ENCODE data around the gene UNC45A. TPM values are rescaled to one million over a fixed set of nuclear protein-coding genes. Genes with fewer than 3 reads are reported as not detected.

Gene UNC45A
- polyA plus RNA-seq, 3 donors, result 29.3 to 42.6 (median 30.4) TPM

DNA sequence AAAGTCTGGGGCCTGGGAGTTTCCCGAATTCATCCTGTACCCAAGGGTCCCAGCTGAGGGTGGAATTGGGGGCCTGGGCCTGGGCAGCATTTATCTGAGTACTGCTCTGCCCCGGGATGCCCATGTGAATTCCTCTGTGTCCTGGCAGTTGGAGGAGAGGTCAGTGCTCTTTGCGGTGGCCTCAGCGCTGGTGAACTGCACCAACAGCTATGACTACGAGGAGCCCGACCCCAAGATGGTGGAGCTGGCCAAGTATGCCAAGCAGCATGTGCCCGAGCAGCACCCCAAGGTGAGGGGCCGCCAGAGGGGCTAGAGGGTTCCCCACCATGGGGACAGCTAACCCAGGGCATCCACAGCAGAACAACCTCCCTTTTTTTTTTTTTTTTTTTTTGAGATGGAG lies 13.4 kb downstream of the UNC45A start:
- Mint-ChIP-seq H3K4me1 (peaks cover 10% of the 10 kb centered on the region), H3K27ac (peak overlapping the region in 2 of 7 donors; percentile 15 to 80), H3K4me3 (no peak overlapping the region), H3K36me3 (peaks cover 77 to 93% of the 10 kb centered on the region in 2 donors), H3K27me3 (ENCODE audit: low read depth in 3 of 3) (no peaks in the 10 kb centered on the region), H3K9me3 (peaks cover 0 to 4% (median 0%) of the 10 kb centered on the region in 7 donors)
- Histone ChIP-seq H3K36me3 (replicated peaks in 1 of 2; ENCODE audit: control insufficient read depth in 1 of 2, insufficient read depth in 2 of 2, low read length in 2 of 2) (peaks cover 73 to 93% of the 10 kb centered on the region in 2 donors), H3K4me3 (replicated peaks in 1 of 3; ENCODE audit: low read depth in 2 of 3, low read length in 3 of 3) (no peak overlapping the region), H3K27ac (ENCODE audit: low read depth in 1 of 2, low read length in 2 of 2) (no peak overlapping the region), H3K79me2 (ENCODE audit: insufficient read depth, low read length) (no peaks in the 10 kb centered on the region), H3K9me3 (replicated peaks in 1 of 2; ENCODE audit: control insufficient read depth in 1 of 2, insufficient read depth in 1 of 2, low read length in 2 of 2) (no peaks in the 10 kb centered on the region), H3K4me2 (replicated peaks; ENCODE audit: extremely low read depth, low read length, poor library complexity, severe bottlenecking) (no peak overlapping the region), H3K9ac (ENCODE audit: insufficient read depth, low read length, poor library complexity, severe bottlenecking) (no peak overlapping the region), H3K4me1 (ENCODE audit: control insufficient read depth in 1 of 2, insufficient read depth in 2 of 2, low read length in 2 of 2) (peaks cover 8 to 13% of the 10 kb centered on the region in 2 donors), H2AFZ (ENCODE audit: insufficient read depth, low read depth, low read length, poor library complexity, severe bottlenecking) (no peak overlapping the region), H3K27me3 (ENCODE audit: control insufficient read depth in 2 of 2, insufficient read depth in 2 of 2, low read length in 2 of 2) (no peaks in the 10 kb centered on the region), H4K20me1 (ENCODE audit: insufficient read depth, low read length) (no peaks in the 10 kb centered on the region)
- no peak for TF ChIP-seq CTCF (IDR thresholded peaks at IDR 0.05)
- DNase-seq, result no peak
- intact Hi-C loops (cut with micrococcal nuclease), result no loop called here
- 93% methylated on average over 7 of the region's 8 CpGs for WGBS (ENCODE audit: insufficient coverage)

DNA sequence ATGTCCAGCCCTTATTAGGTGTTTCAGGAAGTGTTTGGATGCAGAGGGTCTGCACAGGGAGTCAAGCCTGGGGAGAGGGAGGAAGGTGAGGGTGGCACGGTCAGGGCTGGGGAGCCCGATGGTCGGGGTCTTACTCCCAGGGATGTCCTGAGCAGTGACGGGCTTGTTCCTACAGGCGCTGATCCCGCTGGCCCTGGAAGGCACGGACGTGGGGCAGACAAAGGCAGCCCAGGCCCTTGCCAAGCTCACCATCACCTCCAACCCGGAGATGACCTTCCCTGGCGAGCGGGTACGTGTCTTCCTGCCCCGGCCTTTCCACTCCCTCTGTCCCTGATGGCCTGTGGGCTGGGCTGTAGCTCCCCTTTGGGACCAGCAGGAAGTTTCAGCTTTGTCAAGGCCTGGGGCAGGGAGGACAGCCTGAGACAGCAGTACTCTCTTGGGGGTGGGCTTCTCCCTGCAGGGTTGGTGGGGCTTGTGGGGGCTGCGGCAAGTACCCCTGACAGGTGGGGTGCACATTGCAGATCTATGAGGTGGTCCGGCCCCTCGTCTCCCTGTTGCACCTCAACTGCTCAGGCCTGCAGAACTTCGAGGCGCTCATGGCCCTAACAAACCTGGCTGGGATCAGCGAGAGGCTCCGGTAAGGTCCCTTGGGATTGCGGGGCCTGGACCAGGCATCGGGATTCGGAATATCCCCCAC lies 15.0 kb downstream of the UNC45A start:
- Histone ChIP-seq H3K9me3 (replicated peaks in 1 of 2; ENCODE audit: control insufficient read depth in 1 of 2, insufficient read depth in 1 of 2, low read length in 2 of 2) (no peaks in the 10 kb centered on the region), H3K4me2 (replicated peaks; ENCODE audit: extremely low read depth, low read length, poor library complexity, severe bottlenecking) (peak overlapping the region; percentile 30), H3K9ac (ENCODE audit: insufficient read depth, low read length, poor library complexity, severe bottlenecking) (no peak overlapping the region), H3K27me3 (ENCODE audit: control insufficient read depth in 2 of 2, insufficient read depth in 2 of 2, low read length in 2 of 2) (no peaks in the 10 kb centered on the region), H3K4me3 (replicated peaks in 1 of 3; ENCODE audit: low read depth in 2 of 3, low read length in 3 of 3) (no peak overlapping the region), H3K27ac (ENCODE audit: low read depth in 1 of 2, low read length in 2 of 2) (no peak overlapping the region), H4K20me1 (ENCODE audit: insufficient read depth, low read length) (peaks cover under 1% of the 10 kb centered on the region), H2AFZ (ENCODE audit: insufficient read depth, low read depth, low read length, poor library complexity, severe bottlenecking) (no peak overlapping the region), H3K79me2 (ENCODE audit: insufficient read depth, low read length) (peaks cover under 1% of the 10 kb centered on the region), H3K4me1 (ENCODE audit: control insufficient read depth in 1 of 2, insufficient read depth in 2 of 2, low read length in 2 of 2) (peaks cover 11 to 22% of the 10 kb centered on the region in 2 donors), H3K36me3 (replicated peaks in 1 of 2; ENCODE audit: control insufficient read depth in 1 of 2, insufficient read depth in 2 of 2, low read length in 2 of 2) (peaks cover 61 to 81% of the 10 kb centered on the region in 2 donors)
- intact Hi-C loops (cut with micrococcal nuclease), result loop anchor here in 1 of 2 donors (10.0 kb wide), 2 partner anchors 75 to 325 kb away; partner anchors contain the start of gene VPS33B
- H3K4me3 Mint-ChIP-seq, result no peak overlapping the region
- no peak for TF ChIP-seq CTCF (IDR thresholded peaks at IDR 0.05)
- H3K4me1 Mint-ChIP-seq, result peaks cover 10% of the 10 kb centered on the region
- peaks cover 67 to 82% of the 10 kb centered on the region in 2 donors for H3K36me3 Mint-ChIP-seq
- no peak for DNase-seq
- H3K27ac Mint-ChIP-seq, result peak overlapping the region in 3 of 7 donors; percentile 60 to 70 (median 63)
- no peaks in the 10 kb centered on the region for H3K27me3 Mint-ChIP-seq (ENCODE audit: low read depth in 3 of 3)
- WGBS (ENCODE audit: insufficient coverage), result 97% methylated on average over 13 of the region's 23 CpGs
- peaks cover 0 to 4% (median 0%) of the 10 kb centered on the region in 7 donors for H3K9me3 Mint-ChIP-seq

Data from CD14-positive monocyte (primary cell).